GM10266 (cell line): ENCODE data around the gene TTC39C.

ENCODE experiments used
- DNase-seq: peaks from one replicate; pipeline ENCODE4 v3.0.0; 2012; ENCODE audit errors: extremely low spot score
- CTCF ChIP-seq: IDR thresholded peaks from 2 replicates; pipeline ENCODE4 v1.5.1; 2012; ENCODE audit warnings: mild to moderate bottlenecking, low read depth; ENCODE audit not compliant: control insufficient read depth, insufficient read depth; ENCODE audit errors: missing control alignments

The TTC39C gene

DNA sequence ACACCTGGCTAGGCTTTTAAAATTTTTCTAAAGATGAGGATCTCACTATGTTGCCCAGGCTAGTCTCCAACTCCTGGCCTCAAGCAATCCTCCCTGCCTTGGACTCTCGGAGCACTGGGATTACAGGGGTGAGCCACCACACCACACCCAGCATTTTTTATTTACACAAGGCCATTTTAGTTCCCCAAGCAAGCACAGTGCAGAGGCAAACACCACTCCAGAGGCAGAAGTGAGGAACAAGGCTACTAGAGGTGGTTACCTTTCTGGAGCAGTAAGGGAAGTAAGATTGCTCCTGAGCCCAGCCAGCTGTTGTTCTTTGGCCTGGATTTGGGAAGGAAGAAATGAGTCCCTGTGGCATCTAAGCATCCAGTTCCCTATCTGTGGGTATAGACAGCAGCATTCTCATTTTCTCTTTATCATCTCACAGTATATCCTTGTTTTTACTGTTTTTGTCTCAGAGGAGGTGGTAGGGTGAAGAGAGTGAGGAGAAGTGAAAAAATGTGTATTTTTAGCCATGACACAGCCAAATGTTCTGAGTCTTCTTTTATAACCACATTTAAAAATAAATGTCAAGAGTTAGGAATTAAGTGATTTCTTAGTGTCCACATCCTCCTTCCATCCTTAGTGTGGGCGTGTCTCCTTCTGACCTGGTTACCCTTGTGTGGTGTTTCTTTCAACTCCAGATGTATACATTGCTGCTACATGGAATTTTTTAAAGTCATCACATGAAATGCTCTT lies 10.5 kb upstream of the TTC39C start:
- no peak for TF ChIP-seq CTCF

DNA sequence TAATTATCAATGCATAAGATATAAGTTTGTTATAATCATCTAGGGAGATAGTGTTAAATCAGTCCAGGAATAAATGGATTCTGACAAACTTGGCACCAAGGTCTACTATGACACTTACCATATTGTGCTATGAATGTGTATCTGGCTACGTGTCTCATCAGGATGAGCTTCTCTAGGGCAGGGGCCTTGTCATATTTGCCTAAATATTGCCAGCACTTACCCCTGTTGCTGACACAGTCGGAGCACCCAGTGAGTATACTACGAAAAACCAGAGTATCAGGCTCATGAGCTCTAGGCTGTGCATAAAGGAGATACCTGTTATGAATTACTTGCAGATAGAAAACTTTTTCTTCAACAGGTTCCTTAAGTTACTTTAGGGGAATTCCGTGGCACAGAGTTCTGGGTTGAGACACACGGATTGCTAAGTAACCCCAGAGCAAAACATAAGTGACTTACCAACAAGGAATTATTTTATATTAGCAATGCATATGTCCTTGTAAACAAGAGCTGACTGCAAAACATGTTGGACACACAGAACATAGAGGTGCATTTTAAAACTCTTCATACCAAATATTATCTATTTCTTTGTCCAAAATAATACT lies 7.7 kb upstream of the TTC39C start:
- TF ChIP-seq CTCF: no peak
- DNase-seq: no peak

More for the DNA sequence above, 10.5 kb upstream of the TTC39C start:
- DNase-seq: no peak

DNA sequence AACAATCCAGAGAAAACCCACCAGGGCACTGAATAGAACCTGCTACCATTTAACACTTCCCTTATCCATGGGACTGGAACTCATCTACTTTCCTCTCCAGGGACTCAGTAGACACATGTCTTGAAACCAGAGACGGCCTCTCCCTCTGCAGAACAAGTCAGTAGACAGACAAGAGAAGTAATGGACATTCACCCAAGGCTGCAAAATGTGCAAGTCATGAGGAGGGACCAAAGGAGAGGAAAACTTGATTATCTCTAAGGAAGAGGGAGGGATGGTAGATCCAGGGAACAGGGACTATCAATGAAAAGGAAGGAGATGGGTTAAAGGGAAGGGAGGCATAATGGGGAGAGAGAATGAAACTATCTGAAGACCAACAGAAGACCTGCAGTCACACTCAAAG lies 5.3 kb upstream of the TTC39C start:
- no peak for DNase-seq
- no peak for TF ChIP-seq CTCF

GRCh38 chr18:24009651-24010333 lies 4.8 kb upstream of the TTC39C start:
- peak; percentile 5 for TF ChIP-seq CTCF
- no peak for DNase-seq

GRCh38 chr18:24010673-24011072 lies 3.9 kb upstream of the TTC39C start:
- no peak for DNase-seq
- no peak for TF ChIP-seq CTCF

- DNase-seq: no peak
- no peak for TF ChIP-seq CTCF
Measured at GRCh38 chr18:24011123-24011917, 3.2 kb upstream of the TTC39C start.
